HepG2 (cell line): ENCODE measurements around the gene GCG. TPM values are rescaled to one million over a fixed set of nuclear protein-coding genes. Genes with fewer than 3 reads are reported as not detected.

ENCODE experiments used
- ATAC-seq: fragments of 200-7000 bp; cut with Tn5 transposase; 3 replicates; pipeline ENCODE4 v1.9.1; 2020; ENCODE audit warnings: mild to moderate bottlenecking, moderate library complexity
- BruUV-seq: library from RNA; stranded (reverse); fragments of 400-500 nt; replicated peaks from 2 replicates; lab custom pipeline; 2021; lab: Mats Ljungman, UMichigan
- CTCF ChIA-PET: fragments of 300-600 bp; formaldehyde crosslinking; extraction: SDS; loops from one replicate; lab custom pipeline; 2021; ENCODE audit warnings: low total read pairs, inconsistent platforms, low intra/inter-chr PET ratio; lab: Yijun Ruan, JAX
- POLR2A ChIA-PET: fragments of 350-600 bp; sonication (Branson Sonifier 250); formaldehyde crosslinking; loops from one replicate; lab custom pipeline; 2020; ENCODE audit warnings: antibody characterized with exemption, inconsistent platforms; lab: Yijun Ruan, JAX
- DNase-seq: peaks from one replicate; pipeline ENCODE4 v3.0.0-alpha.2; 2015; ENCODE audit warnings: low spot score
- FAIRE-seq: peaks from 3 replicates; lab custom pipeline; 2011; peaks lifted over from hg19 to GRCh38; lab: Jason Lieb, UNC
- H2AFZ ChIP-seq: one replicate; pipeline ENCODE4 v1.6.1; 2011; ENCODE audit warnings: low read length, inconsistent platforms
- H3K27ac ChIP-seq: fragments of 300-600 bp; 3 replicates; pipeline ENCODE4 v1.8.0; 2011; ENCODE audit warnings: mixed run types, mild to moderate bottlenecking, mixed read lengths, low read length, inconsistent platforms; ENCODE audit not compliant: insufficient read depth; ENCODE audit errors: extremely low read length
- H3K27me3 ChIP-seq, 2 experiments: fragments of 200-600 bp in 1 of 2; 2 replicates in 1 of 2; 3 replicates in 1 of 2; pipeline versions ENCODE4 v1.6.0 to v1.8.0; 2011; ENCODE audit warnings: low read length in 2 of 2, mild to moderate bottlenecking in 2 of 2, moderate library complexity in 2 of 2, inconsistent platforms in 1 of 2; ENCODE audit not compliant: insufficient read depth in 2 of 2, control insufficient read depth in 1 of 2
- H3K36me3 ChIP-seq, 2 experiments: fragments of 200-600 bp in 1 of 2; replicated peaks in 1 of 2; 2 replicates in 1 of 2; 3 replicates in 1 of 2; pipeline versions ENCODE4 v1.5.1 to v1.8.0; 2011; ENCODE audit warnings: low read length in 2 of 2, inconsistent platforms in 1 of 2; ENCODE audit not compliant: insufficient read depth in 2 of 2, control insufficient read depth in 1 of 2
- H3K4me1 ChIP-seq: 2 replicates; pipeline ENCODE4 v1.5.1; 2012; ENCODE audit warnings: low read length, inconsistent platforms; ENCODE audit not compliant: insufficient read depth
- H3K4me2 ChIP-seq: 2 replicates; pipeline ENCODE4 v1.6.0; 2011; ENCODE audit warnings: low read depth, low read length, inconsistent platforms
- H3K4me3 ChIP-seq, 3 experiments: fragments of 200-600 bp in 1 of 3; sonication (generic), shearing (Covaris generic) in 1 of 3; replicated peaks in 1 of 3; 2 replicates each; pipeline ENCODE4 v1.5.1; 2011 to 2016; ENCODE audit warnings: low read length in 3 of 3, inconsistent platforms in 2 of 3, low read depth in 2 of 3, mild to moderate bottlenecking in 2 of 3, control low read depth in 1 of 3, mixed read lengths in 1 of 3; ENCODE audit not compliant: insufficient read depth in 1 of 3
- H3K79me2 ChIP-seq: one replicate; pipeline ENCODE4 v1.6.1; 2011; ENCODE audit warnings: low read length, inconsistent platforms; ENCODE audit not compliant: insufficient read depth
- H3K9ac ChIP-seq: 2 replicates; pipeline ENCODE4 v1.6.0; 2011; ENCODE audit warnings: mild to moderate bottlenecking, low read depth, low read length, inconsistent platforms; ENCODE audit not compliant: insufficient read depth
- H3K9me3 ChIP-seq: 2 replicates; pipeline ENCODE4 v1.5.1; 2012; ENCODE audit warnings: mild to moderate bottlenecking, low read length
- H4K20me1 ChIP-seq: 2 replicates; pipeline ENCODE4 v1.6.0; 2011; ENCODE audit warnings: inconsistent platforms, mild to moderate bottlenecking, low read length, moderate library complexity; ENCODE audit not compliant: insufficient read depth
- GATAD2A ChIP-seq: IDR thresholded peaks from 2 replicates; pipeline ENCODE4 v1.6.1; 2016
- HNRNPL ChIP-seq: fragments of 200-400 bp; formaldehyde crosslinking; IDR thresholded peaks from 2 replicates; pipeline ENCODE4 v1.6.1; 2017; ENCODE audit warnings: mild to moderate bottlenecking, low read depth, low read length
- JUNB ChIP-seq: sonication (generic); formaldehyde crosslinking; IDR thresholded peaks from 2 replicates; pipeline ENCODE4 v1.8.0; 2022; ENCODE audit warnings: missing genetic modification reagents, mild to moderate bottlenecking, borderline replicate concordance
- MTA1 ChIP-seq: sonication (generic); formaldehyde crosslinking; IDR thresholded peaks from 2 replicates; pipeline ENCODE4 v1.4.0; 2020; ENCODE audit warnings: missing genetic modification reagents, mild to moderate bottlenecking, borderline replicate concordance
- SAP130 ChIP-seq: IDR thresholded peaks from 2 replicates; pipeline ENCODE4 v1.6.1; 2016; ENCODE audit warnings: low read depth
- SMAD3 ChIP-seq: sonication (generic); formaldehyde crosslinking; IDR thresholded peaks from 2 replicates; pipeline ENCODE4 v1.4.0; 2020; ENCODE audit warnings: missing genetic modification reagents
- SMC3 ChIP-seq: IDR thresholded peaks from 2 replicates; pipeline ENCODE4 v1.6.1; 2011; ENCODE audit warnings: low read length, improper control_type of control experiment
- THYN1 ChIP-seq: sonication (generic); formaldehyde crosslinking; IDR thresholded peaks from 2 replicates; pipeline ENCODE4 v1.8.1; 2023; ENCODE audit warnings: low read depth, mild to moderate bottlenecking, moderate library complexity, missing genetic modification reagents, borderline replicate concordance
- TMF1 ChIP-seq: sonication (generic); formaldehyde crosslinking; IDR thresholded peaks from 2 replicates; pipeline ENCODE4 v1.8.1; 2022; ENCODE audit warnings: low read depth, missing genetic modification reagents
- ZBTB20 ChIP-seq: sonication (generic); formaldehyde crosslinking; IDR thresholded peaks from 2 replicates; pipeline ENCODE4 v1.8.1; 2023; ENCODE audit warnings: missing genetic modification reagents, low read depth, mild to moderate bottlenecking, borderline replicate concordance
- ZC3H4 ChIP-seq: sonication (generic); formaldehyde crosslinking; IDR thresholded peaks from 2 replicates; pipeline ENCODE4 v1.4.0; 2020; ENCODE audit warnings: missing genetic modification reagents, borderline replicate concordance
- ZFP36 ChIP-seq: fragments of 150-350 bp; IDR thresholded peaks from 2 replicates; pipeline ENCODE4 v1.6.1; 2018; ENCODE audit warnings: borderline replicate concordance, low read length, low read depth; ENCODE audit not compliant: partially characterized antibody
- ZFP82 ChIP-seq: sonication (generic); formaldehyde crosslinking; IDR thresholded peaks from 2 replicates; pipeline ENCODE4 v1.5.1; 2020; ENCODE audit warnings: mild to moderate bottlenecking, missing genetic modification reagents, borderline replicate concordance
- ZNF577 ChIP-seq: sonication (generic); formaldehyde crosslinking; IDR thresholded peaks from 2 replicates; pipeline ENCODE4 v1.4.0; 2020; ENCODE audit warnings: mild to moderate bottlenecking, low read depth, missing genetic modification reagents, borderline replicate concordance
- ZSCAN20 ChIP-seq: sonication (generic); formaldehyde crosslinking; IDR thresholded peaks from 2 replicates; pipeline ENCODE4 v1.4.0; 2020; ENCODE audit warnings: missing genetic modification reagents, mild to moderate bottlenecking, borderline replicate concordance
- WGBS: methylation state at CpG from one replicate; pipeline ENCODE4 v1.1.6; 2017; ENCODE audit warnings: low lambda C conversion rate; 5-methylcytosine and 5-hydroxymethylcytosine counted together
- in situ Hi-C: cut with HindIII; loops from 2 replicates; pipeline ENCODE4 v1.10.0; 2017; ENCODE audit warnings: low pct_unique_long_range_greater_than_20kb; ENCODE audit not compliant: extremely low pct_ligation_motif_present
- intact Hi-C: fragments of 100-400 bp; cut with micrococcal nuclease; formaldehyde crosslinking; loops from one replicate; pipeline ENCODE4 v1.10.0; 2022; ENCODE audit not compliant: unreplicated experiment
- polyA plus RNA-seq, 8 experiments: library from polyadenylated mRNA; depleted of rRNA in 3 of 8; stranded (reverse) in 7 of 8; unstranded in 1 of 8; fragments of >200 nt; fragmentation: Illumina TruSeq in 4 of 8; extraction: Trizol in 4 of 8; gene quantifications; 2 replicates each; pipeline versions ENCODE4 v1.2.1 to v1.2.3, GENCODE V29; 2011 to 2016; ENCODE audit warnings: low read depth in 4 of 8, missing spikeins in 1 of 8, mixed read lengths in 1 of 8; ENCODE audit not compliant: insufficient read depth in 1 of 8
- total RNA-seq, 5 experiments: library from RNA; depleted of rRNA; stranded (reverse); fragments of >200 nt; fragmentation: Illumina TruSeq; extraction: Trizol; gene quantifications; 2 replicates each; pipeline ENCODE4 v1.2.3, GENCODE V29; 2016; ENCODE audit warnings: low read depth in 1 of 5
- TF ChIP-seq, protein P1 (sequence below): IDR thresholded peaks from 2 replicates; pipeline ENCODE4 v1.4.0; 2020; ENCODE audit warnings: mild to moderate bottlenecking, missing genetic modification reagents
- TF ChIP-seq, protein P2 (sequence below): sonication (generic); formaldehyde crosslinking; IDR thresholded peaks from 2 replicates; pipeline ENCODE4 v1.8.0; 2022; ENCODE audit warnings: missing genetic modification reagents, mild to moderate bottlenecking, inconsistent platforms, borderline replicate concordance

Gene GCG
- total and polyA plus RNA-seq, 2 of the 13 experiments (the other 11 are each of a cell fraction or from before 2014, with no cell fraction given): not detected

DNA sequence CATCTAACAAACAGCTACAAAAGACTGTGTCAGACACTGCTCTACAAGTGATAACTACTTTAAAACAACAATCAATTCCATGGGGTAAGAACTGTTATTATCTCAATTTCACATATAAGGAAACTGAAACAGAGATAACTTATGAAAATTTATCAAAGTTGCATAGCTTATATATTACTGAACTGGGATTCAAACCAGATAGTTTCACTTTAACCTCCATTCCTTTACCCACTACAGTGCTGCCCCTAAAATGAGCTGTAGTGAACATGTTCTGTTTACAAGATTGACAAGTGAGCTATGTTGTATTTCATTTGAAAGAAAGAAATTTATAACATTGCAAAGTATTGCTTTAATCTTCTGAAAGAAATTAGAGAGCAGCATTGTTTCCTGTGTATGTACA, 14.1 kb upstream of the GCG start (continued):
- TF ChIP-seq ZC3H4 (CRISPR knock-in tag): no peak
- TF ChIP-seq HNRNPL: no peak
- TF ChIP-seq ZFP36: no peak
- TF ChIP-seq, protein P1, sequence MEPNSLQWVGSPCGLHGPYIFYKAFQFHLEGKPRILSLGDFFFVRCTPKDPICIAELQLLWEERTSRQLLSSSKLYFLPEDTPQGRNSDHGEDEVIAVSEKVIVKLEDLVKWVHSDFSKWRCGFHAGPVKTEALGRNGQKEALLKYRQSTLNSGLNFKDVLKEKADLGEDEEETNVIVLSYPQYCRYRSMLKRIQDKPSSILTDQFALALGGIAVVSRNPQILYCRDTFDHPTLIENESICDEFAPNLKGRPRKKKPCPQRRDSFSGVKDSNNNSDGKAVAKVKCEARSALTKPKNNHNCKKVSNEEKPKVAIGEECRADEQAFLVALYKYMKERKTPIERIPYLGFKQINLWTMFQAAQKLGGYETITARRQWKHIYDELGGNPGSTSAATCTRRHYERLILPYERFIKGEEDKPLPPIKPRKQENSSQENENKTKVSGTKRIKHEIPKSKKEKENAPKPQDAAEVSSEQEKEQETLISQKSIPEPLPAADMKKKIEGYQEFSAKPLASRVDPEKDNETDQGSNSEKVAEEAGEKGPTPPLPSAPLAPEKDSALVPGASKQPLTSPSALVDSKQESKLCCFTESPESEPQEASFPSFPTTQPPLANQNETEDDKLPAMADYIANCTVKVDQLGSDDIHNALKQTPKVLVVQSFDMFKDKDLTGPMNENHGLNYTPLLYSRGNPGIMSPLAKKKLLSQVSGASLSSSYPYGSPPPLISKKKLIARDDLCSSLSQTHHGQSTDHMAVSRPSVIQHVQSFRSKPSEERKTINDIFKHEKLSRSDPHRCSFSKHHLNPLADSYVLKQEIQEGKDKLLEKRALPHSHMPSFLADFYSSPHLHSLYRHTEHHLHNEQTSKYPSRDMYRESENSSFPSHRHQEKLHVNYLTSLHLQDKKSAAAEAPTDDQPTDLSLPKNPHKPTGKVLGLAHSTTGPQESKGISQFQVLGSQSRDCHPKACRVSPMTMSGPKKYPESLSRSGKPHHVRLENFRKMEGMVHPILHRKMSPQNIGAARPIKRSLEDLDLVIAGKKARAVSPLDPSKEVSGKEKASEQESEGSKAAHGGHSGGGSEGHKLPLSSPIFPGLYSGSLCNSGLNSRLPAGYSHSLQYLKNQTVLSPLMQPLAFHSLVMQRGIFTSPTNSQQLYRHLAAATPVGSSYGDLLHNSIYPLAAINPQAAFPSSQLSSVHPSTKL (CRISPR knock-in tag): no peak
- no peak for TF ChIP-seq TMF1 (CRISPR knock-in tag)
- no peak for TF ChIP-seq SMC3
- TF ChIP-seq THYN1 (CRISPR knock-in tag): no peak

DNA sequence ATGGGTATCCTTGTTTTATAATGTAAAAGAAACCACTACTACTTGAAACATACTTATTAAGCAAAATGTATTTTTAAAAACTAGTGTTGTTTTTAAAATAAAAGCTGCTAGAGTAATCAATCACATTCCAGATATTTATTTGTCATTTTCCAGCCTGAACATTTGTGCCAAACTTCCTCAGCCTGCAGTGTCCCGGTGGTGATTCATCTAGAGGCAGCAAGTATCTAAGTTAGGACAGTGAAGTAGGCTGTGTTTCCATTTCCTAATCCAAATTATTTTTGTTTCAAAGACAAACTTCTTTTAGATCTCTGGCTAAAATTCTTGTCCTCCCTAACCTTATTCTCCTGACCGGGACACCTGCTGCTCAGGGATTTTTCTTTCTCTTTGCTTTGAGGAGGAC, 12.8 kb upstream of the GCG start:
- ATAC-seq (no peak), FAIRE-seq (no peak), DNase-seq (no peak)
- TF ChIP-seq ZFP82 (CRISPR knock-in tag) (no peak), MTA1 (CRISPR knock-in tag) (no peak), SAP130 (CRISPR knock-in tag) (no peak), SMAD3 (CRISPR knock-in tag) (no peak), ZBTB20 (CRISPR knock-in tag) (no peak), GATAD2A (CRISPR knock-in tag) (no peak), JUNB (CRISPR knock-in tag) (no peak), ZSCAN20 (CRISPR knock-in tag) (no peak), ZNF577 (no peak)
- TF ChIP-seq, protein P2, sequence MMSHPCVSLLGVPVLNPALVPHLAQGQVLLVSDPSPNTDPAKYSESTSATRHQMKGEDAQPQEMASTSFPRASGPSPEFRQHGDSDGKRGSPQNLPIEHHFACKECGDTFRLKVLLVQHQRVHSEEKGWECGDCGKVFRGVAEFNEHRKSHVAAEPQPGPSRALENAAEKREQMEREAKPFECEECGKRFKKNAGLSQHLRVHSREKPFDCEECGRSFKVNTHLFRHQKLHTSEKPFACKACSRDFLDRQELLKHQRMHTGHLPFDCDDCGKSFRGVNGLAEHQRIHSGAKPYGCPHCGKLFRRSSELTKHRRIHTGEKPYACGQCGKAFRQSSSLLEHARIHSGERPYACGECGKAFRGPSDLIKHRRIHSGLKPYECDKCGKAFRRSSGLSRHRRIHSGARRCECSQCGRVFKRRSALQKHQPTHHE (CRISPR knock-in tag): no peak
- 3% methylated on average over 2 of the region's 2 CpGs for WGBS
- ChIA-PET POLR2A (no interaction called here), CTCF (no interaction called here)
- H3K9ac ChIP-seq: no peak overlapping the region
- H3K4me1 ChIP-seq: no peaks in the 10 kb centered on the region
- peaks cover 0 to 3% of the 10 kb centered on the region in 2 experiments; a peak in 1 of 5 replicates for H3K27me3 ChIP-seq
- no peaks in the 10 kb centered on the region for H3K9me3 ChIP-seq
- no peaks in the 10 kb centered on the region for H4K20me1 ChIP-seq
- H3K4me3 ChIP-seq: no peak overlapping the region
- intact Hi-C loops: no loop called here
- H3K79me2 ChIP-seq: no peaks in the 10 kb centered on the region
- no peaks in the 10 kb centered on the region for H3K36me3 ChIP-seq
- in situ Hi-C loops: no loop called here
- H3K4me2 ChIP-seq: no peak overlapping the region
- BruUV-seq: no TSS peak
- no peak overlapping the region for H2AFZ ChIP-seq
- no peak overlapping the region for H3K27ac ChIP-seq
